Measurements from ENCODE around the gene INO80E. TPM values are rescaled to one million over a fixed set of nuclear protein-coding genes. Genes with fewer than 3 reads are reported as not detected.

INO80E gene
- total and polyA plus RNA-seq, 2 of the 8 experiments (the other 6 are each of a cell fraction or from before 2014, with no cell fraction given), result 43.0 to 91.2 TPM

- Histone ChIP-seq H2BK120ac (replicated peaks; ENCODE audit: low read depth, low read length) (no peak overlapping the region), H4K20me1 (replicated peaks in 1 of 2; ENCODE audit: control insufficient read depth in 1 of 2, insufficient read depth in 2 of 2, low read length in 2 of 2) (no peaks in the 10 kb centered on the region), H3K4me3 (ENCODE audit: extremely low read depth in 1 of 4, insufficient read depth in 2 of 4, low read depth in 3 of 4, low read length in 4 of 4) (peak overlapping the region; percentile 68 to 80 (median 78)), H3K27ac (ENCODE audit: low read depth, low read length) (no peak overlapping the region), H3K79me1 (ENCODE audit: low read depth, low read length) (no peaks in the 10 kb centered on the region), H3K4ac (replicated peaks; ENCODE audit: insufficient read length, low read depth, low read length) (no peak overlapping the region), H3K36me3 (ENCODE audit: control insufficient read depth in 2 of 4, insufficient read depth in 4 of 4, low read length in 3 of 4) (no peaks in the 10 kb centered on the region), H3K14ac (ENCODE audit: insufficient read length) (no peak overlapping the region), H4K91ac (replicated peaks; ENCODE audit: insufficient read length, low read length) (no peak overlapping the region), H3K9ac (replicated peaks in 1 of 4; ENCODE audit: extremely low read depth in 1 of 4, low read depth in 3 of 4, low read length in 3 of 4) (peak overlapping the region in 2 of 4 experiments; percentile 16 to 63; a peak in 3 of 7 replicates), H3K9me3 (ENCODE audit: insufficient read depth in 2 of 2, low read depth in 1 of 2, low read length in 1 of 2) (no peaks in the 10 kb centered on the region), H2BK12ac (ENCODE audit: low read depth, low read length) (no peak overlapping the region), H4K8ac (ENCODE audit: extremely low read depth, insufficient read depth, low read length) (no peak overlapping the region; the same call in 1 of the 2 replicates), H3K18ac (ENCODE audit: extremely low read depth, low read length) (no peak overlapping the region), H3K4me2 (ENCODE audit: insufficient read depth in 1 of 2, low read depth in 2 of 2, low read length in 2 of 2) (peak overlapping the region; percentile 76 to 94), H2AK5ac (ENCODE audit: low read depth, low read length) (no peak overlapping the region), H2BK20ac (ENCODE audit: low read length) (no peak overlapping the region), H3K23ac (ENCODE audit: insufficient read length) (no peak overlapping the region), H2BK15ac (ENCODE audit: low read length) (no peak overlapping the region), H3K23me2 (ENCODE audit: low read depth, low read length) (peaks cover 6% of the 10 kb centered on the region), H3K27me3 (replicated peaks in 1 of 4; ENCODE audit: control insufficient read depth in 3 of 4, extremely low read depth in 1 of 4, insufficient read depth in 3 of 4, low read length in 3 of 4) (peaks cover 0 to 5% (median 2%) of the 10 kb centered on the region in 4 experiments; a peak in 2 of 7 replicates), H3K56ac (replicated peaks; ENCODE audit: insufficient read length, low read depth, low read length) (peak overlapping the region; percentile 21), H3K4me1 (replicated peaks in 1 of 4; ENCODE audit: control insufficient read depth in 3 of 4, insufficient read depth in 4 of 4, low read length in 3 of 4) (peaks cover 0 to 4% (median 2%) of the 10 kb centered on the region in 4 experiments; a peak in 3 of 7 replicates), H3K79me2 (ENCODE audit: control insufficient read depth in 1 of 2, insufficient read depth in 2 of 2, low read length in 2 of 2) (no peaks in the 10 kb centered on the region), H4K5ac (ENCODE audit: insufficient read length, low read depth, low read length) (no peak overlapping the region), H2BK5ac (ENCODE audit: low read depth, low read length) (no peak overlapping the region), H2AFZ (ENCODE audit: low read length) (0 out of 2 replicates have a peak overlapping the region, but pooled peaks have one; percentile 77)
- POLR2A ChIA-PET (ENCODE audit: partially characterized antibody), result interaction anchor here (0.6 to 7.6 kb wide), 7 partner anchors 9 to 243 kb away, joined by 3 to 88 read pairs (median 4); partner anchors contain the start of genes ALDOA and TLCD3B
- 34% methylated on average over 16 of the region's 19 CpGs; no CpG with 5 or more reads in 1 of the 2 experiments for WGBS, 2 experiments (ENCODE audit: extremely low coverage in 1 of 2, insufficient coverage in 1 of 2, insufficient read length in 1 of 2, insufficient replicate concordance in 2 of 2, low coverage in 1 of 2, low lambda C conversion rate in 2 of 2, missing lambda C conversion rate in 1 of 2)
- TF ChIP-seq CBX8 (IDR thresholded peaks at IDR 0.05; ENCODE audit: borderline replicate concordance, low read depth, low read length), result no peak
- no peak for TF ChIP-seq SIX5 (IDR thresholded peaks at IDR 0.05; ENCODE audit: low read depth, low read length)
- no peak for TF ChIP-seq SRF (IDR thresholded peaks at IDR 0.05; ENCODE audit: low read depth, low read length)
- no peak for TF ChIP-seq EGR1 (IDR thresholded peaks at IDR 0.05; ENCODE audit: borderline replicate concordance, low read depth, low read length)
- TF ChIP-seq SIN3A (conservative IDR thresholded peaks at IDR 0.05 in 1 of 2, IDR thresholded peaks at IDR 0.05 in 1 of 2; ENCODE audit: low read depth in 1 of 2, low read length in 2 of 2), result no peak
- no peak for TF ChIP-seq CHD2 (IDR thresholded peaks at IDR 0.05; ENCODE audit: low read length)
- TF ChIP-seq ATF3 (IDR thresholded peaks at IDR 0.05; ENCODE audit: insufficient read depth, low read depth, low read length), result no peak
- TF ChIP-seq USF2 (IDR thresholded peaks at IDR 0.05; ENCODE audit: low read length), result no peak
- CTCF ChIA-PET (ENCODE audit: partially characterized antibody), result interaction anchor here (0.8 to 6.1 kb wide), 7 partner anchors 9 to 58 kb away, joined by 3 to 23 read pairs (median 4); partner anchors contain the start of genes TBX6 and TLCD3B
- no peak for DNase-seq (ENCODE audit: low read depth in 1 of 2, low spot score in 2 of 2)
- no peak for FAIRE-seq
Measured at GRCh38 chr16:30053376-30054015, 57.5 kb downstream of the INO80E start.
